Measurements from ENCODE around the gene ACSL3.

- TF ChIP-seq, protein P1, sequence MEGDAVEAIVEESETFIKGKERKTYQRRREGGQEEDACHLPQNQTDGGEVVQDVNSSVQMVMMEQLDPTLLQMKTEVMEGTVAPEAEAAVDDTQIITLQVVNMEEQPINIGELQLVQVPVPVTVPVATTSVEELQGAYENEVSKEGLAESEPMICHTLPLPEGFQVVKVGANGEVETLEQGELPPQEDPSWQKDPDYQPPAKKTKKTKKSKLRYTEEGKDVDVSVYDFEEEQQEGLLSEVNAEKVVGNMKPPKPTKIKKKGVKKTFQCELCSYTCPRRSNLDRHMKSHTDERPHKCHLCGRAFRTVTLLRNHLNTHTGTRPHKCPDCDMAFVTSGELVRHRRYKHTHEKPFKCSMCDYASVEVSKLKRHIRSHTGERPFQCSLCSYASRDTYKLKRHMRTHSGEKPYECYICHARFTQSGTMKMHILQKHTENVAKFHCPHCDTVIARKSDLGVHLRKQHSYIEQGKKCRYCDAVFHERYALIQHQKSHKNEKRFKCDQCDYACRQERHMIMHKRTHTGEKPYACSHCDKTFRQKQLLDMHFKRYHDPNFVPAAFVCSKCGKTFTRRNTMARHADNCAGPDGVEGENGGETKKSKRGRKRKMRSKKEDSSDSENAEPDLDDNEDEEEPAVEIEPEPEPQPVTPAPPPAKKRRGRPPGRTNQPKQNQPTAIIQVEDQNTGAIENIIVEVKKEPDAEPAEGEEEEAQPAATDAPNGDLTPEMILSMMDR (IDR thresholded peaks at IDR 0.05): no peak
- TF ChIP-seq POLR2AphosphoS5 (IDR thresholded peaks at IDR 0.05; ENCODE audit: low read depth, low read length) (no peak), SIN3A (IDR thresholded peaks at IDR 0.05; ENCODE audit: borderline replicate concordance, insufficient read depth, low read depth, low read length) (no peak), TCF7L2 (IDR thresholded peaks at IDR 0.05; ENCODE audit: low read depth, low read length) (no peak)
Measured at GRCh38 chr2:222933458-222933857, 72.6 kb downstream of the ACSL3 start.

All from Panc1 (cell line).